IPS-11a (cell line): Measurements from ENCODE around the gene PTPRK.

Experiments
- H3K4me3 ChIP-seq: one replicate; pipeline ENCODE4 v1.5.1; 2013; ENCODE audit warnings: low read depth, low read length, control low read depth

The PTPRK gene

DNA sequence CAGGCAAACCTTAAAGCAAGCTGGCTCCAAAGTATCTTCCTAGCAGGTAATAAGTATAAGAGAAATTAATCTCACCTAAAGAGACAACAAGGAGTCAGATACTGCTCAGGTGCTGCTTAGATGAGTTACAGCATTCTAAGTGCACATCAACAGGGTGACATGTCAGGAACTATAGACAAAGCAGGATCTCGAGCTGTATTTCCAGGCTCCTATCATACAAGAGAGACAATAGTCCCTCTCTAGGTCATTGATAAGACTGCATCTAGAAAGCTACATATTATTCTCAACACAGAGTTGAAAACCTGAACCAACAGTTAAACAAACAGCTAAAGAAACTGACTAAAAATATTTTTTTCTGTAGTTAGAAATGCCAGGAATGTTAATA lies 3.9 kb downstream of the PTPRK start:
- H3K4me3 ChIP-seq = no peak overlapping the region

DNA sequence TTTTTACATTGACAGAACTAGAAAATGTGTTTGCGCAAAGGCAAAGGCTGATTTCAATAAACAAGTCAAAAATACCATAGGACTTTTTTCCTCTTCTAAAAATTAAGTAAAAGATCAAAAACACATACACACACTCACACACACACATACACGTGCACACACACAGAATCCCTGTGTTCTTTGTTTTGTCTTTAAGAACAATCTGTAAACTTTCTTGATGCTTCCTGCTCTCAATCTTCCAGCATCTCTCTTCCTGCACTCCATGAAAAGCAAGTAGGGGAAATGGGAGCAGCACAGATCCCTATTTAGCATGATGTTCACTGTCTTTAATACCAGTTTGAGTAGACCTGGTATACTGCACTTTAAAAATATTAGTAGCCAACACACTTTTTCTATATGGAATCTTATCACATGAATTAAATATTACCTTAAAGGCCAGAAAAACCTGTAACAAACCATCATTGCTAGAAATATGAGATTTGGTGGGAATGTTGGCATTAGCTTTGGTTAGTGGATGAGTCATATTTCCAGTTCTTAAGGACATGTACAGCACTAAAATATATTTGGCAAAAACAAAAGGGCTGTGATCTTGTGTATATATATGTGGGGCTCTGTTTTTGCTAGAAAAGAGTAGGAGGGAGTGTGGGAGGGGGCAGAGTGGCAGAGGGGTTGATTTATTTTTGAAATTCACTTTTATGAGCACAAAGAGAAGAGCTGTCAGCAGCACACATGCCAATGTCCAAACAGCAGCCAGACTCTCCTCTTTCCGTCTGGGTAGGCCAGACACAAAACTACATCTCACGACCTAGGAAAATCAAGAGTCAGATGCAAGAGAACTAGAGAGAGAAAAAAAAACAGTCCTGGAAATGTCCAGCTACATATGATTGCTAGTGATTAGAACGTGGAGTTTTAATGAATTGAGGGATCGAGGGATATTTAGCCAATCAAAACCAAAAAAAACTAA lies 4.6 kb downstream of the PTPRK start:
- no peak overlapping the region for H3K4me3 ChIP-seq

DNA sequence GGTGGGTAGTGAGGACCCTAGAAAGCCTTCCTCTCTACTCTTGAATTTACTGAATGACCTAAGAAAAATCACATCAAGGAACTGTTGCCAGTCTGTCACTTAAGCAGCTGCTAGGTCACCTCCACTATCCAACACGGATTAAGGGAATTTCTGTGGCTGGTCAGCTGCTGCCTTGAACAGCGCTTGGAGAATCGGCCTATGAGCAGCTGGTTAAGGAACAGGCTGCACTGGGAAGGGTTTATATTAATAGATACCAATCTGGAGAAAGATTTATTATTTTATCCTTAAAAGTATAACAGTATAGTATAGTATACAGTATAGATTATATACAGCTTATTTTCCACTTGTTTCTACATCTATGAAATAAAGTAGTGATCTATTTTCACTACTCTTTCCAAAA lies 6.5 kb downstream of the PTPRK start:
- H3K4me3 ChIP-seq = no peak overlapping the region

DNA sequence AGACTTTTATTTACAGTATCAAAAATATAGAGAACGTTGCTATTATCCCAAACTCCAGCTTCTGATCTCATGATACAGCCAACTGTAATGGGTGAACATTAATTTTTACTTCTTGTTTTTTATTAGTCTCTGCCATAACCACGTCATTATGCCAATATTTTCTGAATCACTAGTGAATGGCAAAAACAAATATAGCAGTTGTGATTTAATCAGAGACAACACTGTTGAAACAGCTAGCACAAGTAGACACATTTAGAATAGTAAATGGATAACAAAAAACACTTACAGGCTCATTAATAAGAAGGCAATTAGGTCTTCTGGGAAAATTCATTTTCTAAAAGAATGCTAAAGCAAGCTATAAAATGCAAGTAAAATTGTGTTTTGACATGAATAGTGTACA lies 8.1 kb downstream of the PTPRK start:
- H3K4me3 ChIP-seq = no peak overlapping the region

- H3K4me3 ChIP-seq = no peak overlapping the region
These were observed 8.9 kb downstream of the PTPRK start for GRCh38 chr6:128511506-128511905.

GRCh38 chr6:128509709-128510108 lies 10.7 kb downstream of the PTPRK start:
- no peak overlapping the region for H3K4me3 ChIP-seq

DNA sequence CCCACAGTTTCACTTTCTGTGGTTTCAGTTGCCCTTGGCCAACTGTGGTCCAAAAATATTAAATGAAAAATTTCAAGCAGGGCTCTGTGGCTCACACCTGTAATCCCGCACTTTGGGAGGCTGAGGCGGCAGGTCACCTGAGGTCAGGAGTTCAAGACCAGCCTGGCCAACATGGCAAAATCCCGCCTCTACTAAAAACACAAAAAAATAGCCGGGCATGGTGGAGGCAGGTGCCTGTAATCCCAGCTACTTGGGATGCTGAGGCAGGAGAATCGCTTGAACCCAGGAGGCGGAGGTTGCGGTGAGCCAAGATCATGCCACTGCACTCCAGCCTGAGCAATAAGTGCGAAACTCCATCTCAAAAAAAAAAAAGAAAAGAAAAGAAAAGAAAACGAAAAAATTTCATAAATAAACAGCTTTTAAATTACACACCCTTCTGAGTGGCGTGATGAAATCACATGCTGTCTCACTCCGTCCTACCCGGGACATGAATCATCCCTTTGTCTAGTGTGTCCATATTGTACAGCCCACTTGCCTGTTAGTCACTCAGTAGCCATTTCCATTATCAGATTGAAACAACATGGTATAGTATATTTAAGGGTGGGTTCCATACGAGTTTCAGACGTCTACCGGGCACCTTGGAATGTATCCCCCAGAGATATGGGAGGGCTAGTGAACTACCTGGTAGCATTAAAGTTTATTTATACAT lies 11.7 kb downstream of the PTPRK start:
- no peak overlapping the region for H3K4me3 ChIP-seq

DNA sequence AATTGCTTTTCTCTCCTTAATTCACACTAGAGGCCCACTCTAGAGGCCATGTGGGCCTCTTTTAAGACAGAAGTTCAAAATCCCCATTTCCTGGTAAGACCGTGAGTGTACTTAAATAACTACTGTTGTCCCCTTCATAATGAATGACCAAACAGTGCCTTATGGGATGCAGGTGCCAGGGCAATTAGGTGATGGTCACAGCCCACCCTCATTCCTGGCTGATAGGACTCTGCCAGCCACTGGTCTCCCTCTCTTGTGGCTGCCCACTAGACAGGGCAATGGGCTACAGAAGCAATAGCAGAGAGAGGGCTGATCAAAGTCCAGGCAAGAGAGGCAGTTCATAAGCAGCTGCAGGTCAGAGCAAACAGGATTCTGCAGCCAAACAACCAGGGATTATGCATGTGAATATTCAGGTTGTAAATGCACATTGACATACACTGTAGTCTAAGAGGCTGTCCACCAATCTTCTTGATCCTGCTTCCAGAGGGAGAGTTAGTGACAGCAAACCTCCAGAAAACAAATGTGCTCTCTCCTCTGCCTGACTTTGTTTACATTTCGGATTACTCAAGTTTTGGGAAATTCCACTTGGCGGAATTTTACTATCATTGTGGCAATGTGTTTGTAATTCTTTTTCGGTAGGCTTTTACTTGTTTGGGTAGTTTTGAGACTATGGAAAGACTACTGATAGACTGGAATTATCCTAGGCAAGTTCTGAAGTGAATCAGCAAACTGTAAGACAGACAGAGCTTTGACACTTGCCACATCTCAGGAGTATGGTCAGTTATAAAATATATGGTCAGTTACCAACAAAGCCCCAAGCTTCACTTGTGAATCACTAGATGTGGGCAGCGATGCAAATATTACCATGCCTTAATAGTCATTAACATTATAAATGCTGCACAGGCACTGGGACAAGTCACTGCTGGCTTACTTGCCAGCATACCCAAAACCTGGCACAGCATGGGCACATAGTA lies 12.8 kb downstream of the PTPRK start:
- no peak overlapping the region for H3K4me3 ChIP-seq

GRCh38 chr6:128505603-128506002 lies 14.8 kb downstream of the PTPRK start:
- no peak overlapping the region for H3K4me3 ChIP-seq

DNA sequence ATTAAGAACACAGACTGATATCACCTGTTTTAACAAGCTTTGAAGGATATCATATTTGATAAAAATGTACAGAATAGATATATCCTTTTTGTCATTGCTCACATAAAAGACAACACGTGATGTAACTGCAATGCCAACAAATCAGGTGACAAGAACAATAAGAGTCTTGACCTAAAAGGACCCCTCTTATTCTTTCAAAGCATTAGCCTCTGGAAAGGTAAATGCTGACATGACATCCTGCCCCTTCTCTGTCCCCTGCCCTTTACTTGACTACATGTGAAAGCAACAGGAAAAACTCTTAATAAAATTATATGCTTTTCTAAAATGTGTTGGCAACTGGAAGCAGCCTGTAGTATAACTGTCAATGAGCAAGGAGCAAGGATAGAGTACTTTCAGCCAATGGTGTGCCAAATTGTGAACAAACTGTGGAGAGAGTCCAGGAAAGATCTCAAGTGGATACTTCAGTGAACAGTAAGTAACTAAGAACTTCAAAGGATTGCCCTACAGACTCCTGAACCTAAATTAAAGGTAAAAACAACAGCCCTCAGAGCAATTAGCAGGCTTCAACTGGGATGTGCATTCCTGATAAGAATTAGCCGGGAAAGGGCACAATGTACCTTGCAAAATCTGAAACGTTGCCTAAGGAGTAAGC lies 16.3 kb downstream of the PTPRK start:
- H3K4me3 ChIP-seq = no peak overlapping the region

DNA sequence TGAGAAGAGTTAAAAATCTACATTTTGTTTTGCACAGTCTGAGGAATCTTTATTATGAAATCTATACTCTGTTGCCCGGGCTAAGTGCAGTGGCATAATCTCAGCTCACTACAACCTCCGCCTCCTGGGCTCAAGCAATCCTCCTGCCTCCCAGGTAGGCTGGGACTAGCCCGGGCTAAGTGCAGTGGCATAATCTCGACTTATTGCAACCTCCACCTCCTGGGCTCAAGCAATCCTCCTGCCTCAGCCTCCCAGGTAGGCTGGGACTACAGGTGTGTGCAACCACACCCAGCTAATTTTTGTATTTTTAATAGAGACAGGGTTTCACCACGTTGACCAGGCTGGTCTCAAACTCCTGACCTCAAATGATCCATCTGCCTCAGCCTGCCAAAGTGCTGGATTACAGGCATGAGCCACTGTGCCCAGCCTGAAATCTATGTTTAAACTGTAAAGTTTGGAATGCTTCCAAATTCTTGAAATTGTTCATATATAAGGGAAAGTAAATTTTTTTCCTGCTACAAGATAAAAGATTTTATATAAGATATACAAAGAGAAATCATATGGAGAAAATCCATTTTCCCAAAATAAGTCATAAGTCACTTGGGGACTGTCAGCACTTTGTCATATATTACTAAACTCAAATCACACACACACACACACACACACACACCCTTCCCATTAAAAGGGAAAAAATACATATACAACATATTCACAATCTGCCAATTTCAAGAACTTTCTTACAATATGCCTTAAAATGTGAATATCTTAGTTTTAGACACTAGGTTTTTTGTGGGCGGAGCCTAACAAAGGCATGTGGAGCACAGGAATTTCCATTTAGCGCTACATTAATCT lies 19.4 kb downstream of the PTPRK start:
- H3K4me3 ChIP-seq = no peak overlapping the region

- no peak overlapping the region for H3K4me3 ChIP-seq
These were observed 20.4 kb downstream of the PTPRK start for GRCh38 chr6:128500014-128500413.

- no peak overlapping the region for H3K4me3 ChIP-seq
These were observed 21.2 kb downstream of the PTPRK start for GRCh38 chr6:128499079-128499731.

DNA sequence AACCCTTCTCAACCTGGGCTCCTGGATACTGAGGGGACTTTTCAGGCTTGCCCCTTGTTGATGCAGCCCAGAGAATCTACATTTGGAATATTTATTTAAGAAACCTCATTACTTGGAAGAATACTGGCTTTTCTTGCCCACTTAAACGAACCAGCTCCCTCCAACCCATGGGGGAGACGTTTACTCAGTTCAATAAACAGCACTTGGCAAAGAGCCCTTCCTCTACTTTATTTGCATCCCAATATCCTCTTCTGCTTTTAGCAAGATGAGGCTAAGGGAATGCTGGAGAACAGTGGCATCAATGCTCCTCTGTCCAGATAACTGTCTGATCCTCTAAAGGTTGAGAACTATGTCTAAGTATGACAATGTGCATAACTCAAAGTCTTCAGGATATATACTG lies 22.2 kb downstream of the PTPRK start:
- no peak overlapping the region for H3K4me3 ChIP-seq

DNA sequence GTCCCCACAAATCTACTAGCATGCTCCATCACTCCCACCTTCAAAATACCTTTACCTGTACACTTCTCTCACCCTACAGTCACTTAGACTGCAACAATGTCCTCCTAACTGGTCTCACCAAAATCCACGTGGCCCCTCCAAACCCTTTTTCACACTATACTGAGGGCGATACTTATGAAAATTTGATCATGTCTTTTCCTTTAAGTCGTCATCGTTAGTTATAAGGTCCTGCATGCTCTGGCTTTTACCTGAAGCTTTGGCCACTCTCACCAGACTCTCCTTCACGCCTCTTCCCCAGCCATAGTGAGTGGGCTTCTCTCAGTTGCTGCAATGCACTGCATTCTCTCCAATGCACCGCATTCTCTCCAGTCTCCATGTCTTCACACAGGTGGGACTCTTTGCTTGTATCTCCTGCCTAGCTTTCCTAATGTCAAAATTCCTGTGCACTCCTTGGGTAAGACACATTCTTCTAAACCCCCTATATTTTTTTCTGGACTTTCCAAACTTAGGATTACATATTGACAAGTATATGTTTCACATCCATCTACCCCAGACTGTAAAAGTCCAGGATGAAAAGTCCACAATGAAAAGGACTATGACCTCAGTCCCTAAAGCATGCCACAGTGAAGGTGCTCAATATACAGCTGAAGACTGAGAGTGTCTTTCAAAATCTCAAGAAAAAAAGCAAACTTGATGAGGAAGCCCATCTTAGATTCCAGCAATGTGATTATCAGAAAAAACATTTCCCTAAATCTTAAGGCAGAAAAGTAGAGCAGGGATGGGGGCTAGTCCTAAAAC lies 24.7 kb downstream of the PTPRK start:
- no peak overlapping the region for H3K4me3 ChIP-seq

DNA sequence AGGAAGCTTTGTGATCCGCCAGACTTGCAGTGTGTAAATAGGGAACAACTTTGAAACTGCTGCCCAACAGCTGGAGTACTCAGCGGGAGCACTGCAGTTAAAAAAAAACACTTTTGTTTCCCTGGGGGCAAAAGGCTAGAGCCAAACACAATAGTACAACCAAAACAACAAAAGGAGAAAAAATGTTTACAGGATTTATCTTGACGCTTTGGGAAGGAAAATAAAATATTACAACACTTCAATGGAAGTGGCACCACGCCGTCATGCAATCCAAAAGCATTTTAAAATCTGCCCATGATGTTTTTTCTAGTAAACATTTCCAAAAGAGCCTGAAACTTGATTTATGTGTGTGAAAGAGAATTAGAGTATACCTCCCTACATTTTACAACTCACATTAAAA lies 26.0 kb downstream of the PTPRK start:
- H3K4me3 ChIP-seq = no peak overlapping the region

DNA sequence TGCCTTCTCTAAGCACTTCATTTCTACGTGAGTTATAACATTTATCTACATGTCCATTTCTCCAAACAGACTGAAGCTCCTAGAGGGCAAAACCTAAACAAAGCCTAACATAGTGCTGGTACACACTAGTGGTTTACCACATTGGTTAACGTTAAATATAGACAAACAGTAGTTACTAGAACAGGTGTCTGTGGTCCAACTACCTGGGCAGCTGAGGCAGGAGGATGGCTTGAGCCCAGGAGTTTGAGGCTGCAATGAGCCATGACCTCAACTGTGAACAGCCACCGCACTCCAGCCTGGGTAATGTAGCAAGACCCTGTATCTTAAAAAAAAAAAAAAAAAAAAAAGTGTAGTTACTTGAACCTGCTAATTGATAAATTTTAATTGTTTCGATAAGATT lies 26.5 kb downstream of the PTPRK start:
- no peak overlapping the region for H3K4me3 ChIP-seq

DNA sequence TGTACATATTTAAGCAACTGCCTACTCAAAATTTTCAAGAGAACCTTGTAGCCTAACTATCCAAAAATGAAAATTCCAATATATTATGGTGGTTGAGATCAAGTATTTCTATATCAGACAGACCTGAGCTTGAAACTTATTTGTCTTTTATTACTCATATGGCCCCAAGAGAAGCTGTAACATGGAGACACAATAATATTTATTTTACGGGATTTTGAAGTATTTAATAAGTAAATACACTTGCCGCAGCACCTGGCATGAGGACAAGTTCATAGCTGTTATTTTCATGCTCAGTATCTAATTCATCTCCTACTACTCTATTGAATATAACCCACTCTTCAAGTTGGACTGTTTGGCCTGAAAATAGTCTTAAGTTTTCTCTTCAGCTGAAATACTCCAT lies 28.0 kb downstream of the PTPRK start:
- H3K4me3 ChIP-seq = no peak overlapping the region
